SJCRH30 (cell line): ENCODE data around the gene UNC45B. TPM values are rescaled to one million over a fixed set of nuclear protein-coding genes. Genes with fewer than 3 reads are reported as not detected.
"Not testable (repeated sequence)": the region's sequence is repeated elsewhere in the genome, so short reads cannot be mapped to it uniquely, and the experiment has no call there.

Experiments used
- DNase-seq, 2 experiments: peaks; one replicate each; pipeline ENCODE4 v3.0.0-alpha.2; 2015 to 2020
- H3K27ac ChIP-seq: fragments of 250-450 bp; sonication (Bioruptor Pico); 2 replicates; pipeline ENCODE4 v1.5.1; 2020; ENCODE audit warnings: mild to moderate bottlenecking, moderate library complexity
- H3K27me3 ChIP-seq: fragments of 250-450 bp; sonication (Bioruptor Pico); 2 replicates; pipeline ENCODE4 v1.5.1; 2020; ENCODE audit warnings: mild to moderate bottlenecking, moderate library complexity
- H3K36me3 ChIP-seq: fragments of 250-450 bp; sonication (Bioruptor Pico); 2 replicates; pipeline ENCODE4 v1.5.1; 2020; ENCODE audit warnings: mild to moderate bottlenecking, moderate library complexity
- H3K4me1 ChIP-seq: fragments of 250-450 bp; sonication (Bioruptor Pico); 2 replicates; pipeline ENCODE4 v1.5.1; 2020; ENCODE audit warnings: mild to moderate bottlenecking, moderate library complexity
- H3K4me3 ChIP-seq: fragments of 250-450 bp; sonication (Bioruptor Pico); 2 replicates; pipeline ENCODE4 v1.5.1; 2020; ENCODE audit warnings: mild to moderate bottlenecking, moderate library complexity
- H3K9me3 ChIP-seq: fragments of 250-450 bp; sonication (Bioruptor Pico); replicated peaks from 2 replicates; pipeline ENCODE4 v1.5.1; 2020; ENCODE audit warnings: mild to moderate bottlenecking, moderate library complexity
- total RNA-seq: library from RNA; depleted of rRNA; stranded (reverse); fragments of >200 nt; shearing (Covaris generic); gene quantifications from 2 replicates; pipeline ENCODE4 v1.2.3, GENCODE V29; 2014

The UNC45B gene
- total RNA-seq, 1 experiment from 2014 or later, result 0.24 TPM

- not testable (repeated sequence) for DNase-seq, H3K27me3 ChIP-seq, H3K4me3 ChIP-seq, H3K9me3 ChIP-seq, H3K27ac ChIP-seq, H3K4me1 ChIP-seq, H3K36me3 ChIP-seq
These were observed 47.4 kb downstream of the UNC45B start for GRCh38 chr17:35195062-35195461.

- not testable (repeated sequence) for H3K4me3 ChIP-seq, H3K4me1 ChIP-seq, DNase-seq, H3K27me3 ChIP-seq, H3K36me3 ChIP-seq, H3K9me3 ChIP-seq, H3K27ac ChIP-seq
These were observed 55.0 kb downstream of the UNC45B start for GRCh38 chr17:35202582-35202981.

- no peaks in the 10 kb centered on the region for H3K36me3 ChIP-seq
- H3K4me3 ChIP-seq, result no peak overlapping the region
These were observed 63.1 kb downstream of the UNC45B start for GRCh38 chr17:35210741-35211140.

GRCh38 chr17:35212668-35213067 is 65.1 kb downstream of the UNC45B start:
- Histone ChIP-seq H3K9me3 (no peaks in the 10 kb centered on the region), H3K4me1 (no peaks in the 10 kb centered on the region), H3K4me3 (no peak overlapping the region), H3K27me3 (no peaks in the 10 kb centered on the region), H3K36me3 (no peaks in the 10 kb centered on the region), H3K27ac (no peak overlapping the region)
- no peak for DNase-seq

More at GRCh38 chr17:35210741-35211140, 63.1 kb downstream of the UNC45B start:
- no peak overlapping the region for H3K27ac ChIP-seq
- H3K27me3 ChIP-seq, result no peaks in the 10 kb centered on the region
- H3K4me1 ChIP-seq, result no peaks in the 10 kb centered on the region
- H3K9me3 ChIP-seq, result no peaks in the 10 kb centered on the region
- DNase-seq, result no peak

- Histone ChIP-seq H3K27me3 (no peaks in the 10 kb centered on the region), H3K9me3 (no peaks in the 10 kb centered on the region), H3K27ac (no peak overlapping the region), H3K36me3 (no peaks in the 10 kb centered on the region), H3K4me1 (no peaks in the 10 kb centered on the region), H3K4me3 (no peak overlapping the region)
- no peak for DNase-seq
These were observed 65.9 kb downstream of the UNC45B start for GRCh38 chr17:35213412-35213940.

GRCh38 chr17:35214192-35214591 is 66.6 kb downstream of the UNC45B start:
- H3K27me3 ChIP-seq, result no peaks in the 10 kb centered on the region
- no peaks in the 10 kb centered on the region for H3K4me1 ChIP-seq
- H3K27ac ChIP-seq, result no peak overlapping the region
- no peak for DNase-seq
- H3K36me3 ChIP-seq, result no peaks in the 10 kb centered on the region
- H3K4me3 ChIP-seq, result no peak overlapping the region
- no peaks in the 10 kb centered on the region; the same call in 1 of the 2 replicates for H3K9me3 ChIP-seq

GRCh38 chr17:35214631-35215273 is 67.1 kb downstream of the UNC45B start:
- Histone ChIP-seq H3K4me3 (no peak overlapping the region), H3K27ac (no peak overlapping the region), H3K9me3 (no peaks in the 10 kb centered on the region; the same call in 1 of the 2 replicates), H3K4me1 (no peaks in the 10 kb centered on the region), H3K27me3 (no peaks in the 10 kb centered on the region), H3K36me3 (no peaks in the 10 kb centered on the region)
- DNase-seq, result no peak

GRCh38 chr17:35217107-35217506 is 69.5 kb downstream of the UNC45B start:
- Histone ChIP-seq H3K36me3 (no peaks in the 10 kb centered on the region), H3K9me3 (peaks cover 3% of the 10 kb centered on the region; the same call in 1 of the 2 replicates), H3K4me1 (no peaks in the 10 kb centered on the region), H3K27me3 (peaks cover 3% of the 10 kb centered on the region; the same call in 1 of the 2 replicates), H3K4me3 (no peak overlapping the region), H3K27ac (no peak overlapping the region)
- no peak for DNase-seq

- no peak for DNase-seq
- peaks cover 3% of the 10 kb centered on the region; the same call in 1 of the 2 replicates for H3K9me3 ChIP-seq
- no peaks in the 10 kb centered on the region for H3K36me3 ChIP-seq
- no peak overlapping the region for H3K4me3 ChIP-seq
- no peak overlapping the region for H3K27ac ChIP-seq
- no peaks in the 10 kb centered on the region for H3K4me1 ChIP-seq
- peaks cover 3% of the 10 kb centered on the region; the same call in 1 of the 2 replicates for H3K27me3 ChIP-seq
These were observed 71.3 kb downstream of the UNC45B start for GRCh38 chr17:35218915-35219314.

- Histone ChIP-seq H3K27me3 (peaks cover 15% of the 10 kb centered on the region), H3K36me3 (no peaks in the 10 kb centered on the region), H3K4me1 (no peaks in the 10 kb centered on the region), H3K4me3 (no peak overlapping the region), H3K27ac (no peak overlapping the region), H3K9me3 (peaks cover 3% of the 10 kb centered on the region; the same call in 1 of the 2 replicates)
- no peak for DNase-seq
These were observed 74.8 kb downstream of the UNC45B start for GRCh38 chr17:35222452-35222851.

GRCh38 chr17:35224436-35224835 is 76.8 kb downstream of the UNC45B start:
- no peak for DNase-seq
- Histone ChIP-seq H3K4me3 (no peak overlapping the region), H3K4me1 (no peaks in the 10 kb centered on the region), H3K9me3 (0 out of 2 replicates have a peak, but pooled peaks cover 3% of the 10 kb centered on the region), H3K36me3 (no peaks in the 10 kb centered on the region), H3K27me3 (peaks cover 15% of the 10 kb centered on the region), H3K27ac (no peak overlapping the region)

GRCh38 chr17:35227546-35227945 is 79.9 kb downstream of the UNC45B start:
- no peak overlapping the region for H3K27ac ChIP-seq
- H3K9me3 ChIP-seq, result 0 out of 2 replicates have a peak, but pooled peaks cover 2% of the 10 kb centered on the region
- H3K27me3 ChIP-seq, result peaks cover 11% of the 10 kb centered on the region; the same call in 1 of the 2 replicates
- no peak for DNase-seq
- H3K4me1 ChIP-seq, result no peaks in the 10 kb centered on the region
- H3K4me3 ChIP-seq, result no peak overlapping the region
- no peaks in the 10 kb centered on the region for H3K36me3 ChIP-seq

GRCh38 chr17:35229638-35230037 is 82.0 kb downstream of the UNC45B start:
- no peaks in the 10 kb centered on the region for H3K4me1 ChIP-seq
- H3K27me3 ChIP-seq, result peaks cover 8% of the 10 kb centered on the region; the same call in 1 of the 2 replicates
- no peak overlapping the region for H3K27ac ChIP-seq
- H3K36me3 ChIP-seq, result no peaks in the 10 kb centered on the region
- no peak for DNase-seq
- H3K9me3 ChIP-seq, result 0 out of 2 replicates have a peak, but pooled peaks cover 2% of the 10 kb centered on the region
- no peak overlapping the region for H3K4me3 ChIP-seq

GRCh38 chr17:35234315-35234714 is 86.7 kb downstream of the UNC45B start:
- not testable (repeated sequence) for H3K4me1 ChIP-seq, H3K4me3 ChIP-seq, H3K27me3 ChIP-seq, DNase-seq, H3K27ac ChIP-seq, H3K36me3 ChIP-seq, H3K9me3 ChIP-seq

- Histone ChIP-seq H3K27me3 (no peaks in the 10 kb centered on the region), H3K36me3 (no peaks in the 10 kb centered on the region)
- no peak for DNase-seq
These were observed 87.7 kb downstream of the UNC45B start for GRCh38 chr17:35235289-35235688.

GRCh38 chr17:35235917-35236316 is 88.3 kb downstream of the UNC45B start:
- Histone ChIP-seq H3K27me3 (no peaks in the 10 kb centered on the region), H3K4me1 (no peaks in the 10 kb centered on the region), H3K9me3 (no peaks in the 10 kb centered on the region), H3K4me3 (no peak overlapping the region), H3K27ac (no peak overlapping the region), H3K36me3 (no peaks in the 10 kb centered on the region)
- DNase-seq, result no peak

More at GRCh38 chr17:35235289-35235688, 87.7 kb downstream of the UNC45B start:
- Histone ChIP-seq H3K27ac (no peak overlapping the region), H3K4me1 (no peaks in the 10 kb centered on the region), H3K9me3 (0 out of 2 replicates have a peak, but pooled peaks cover 2% of the 10 kb centered on the region), H3K4me3 (no peak overlapping the region)
